GM21723 (cell line): ENCODE results near the gene PGM5.
A peak's percentile ranks its signal among the peaks of the same experiment; 100 is the strongest.
"Not testable (repeated sequence)": the region's sequence is repeated elsewhere in the genome, so short reads cannot be mapped to it uniquely, and the experiment has no call there.

ENCODE experiments used
- ATAC-seq: cut with Tn5 transposase; IDR thresholded peaks from one replicate; pipeline ENCODE4 v1.9.1; 2021; ENCODE audit warnings: mild to moderate bottlenecking, moderate library complexity; ENCODE audit not compliant: unreplicated experiment

The PGM5 gene

GRCh38 chr9:68356380-68357118 is at the start of gene PGM5:
Gene PGM5 (plus strand): TSS chr9:68356611. CDS start chr9:68357128, 517 bp downstream.
- peak; percentile 62 for ATAC-seq

GRCh38 chr9:68307127-68307526 is 49.3 kb upstream of the PGM5 start:
- ATAC-seq = not testable (repeated sequence)

GRCh38 chr9:68307654-68308053 is 48.8 kb upstream of the PGM5 start:
- ATAC-seq = not testable (repeated sequence)

GRCh38 chr9:68311208-68311607 is 45.2 kb upstream of the PGM5 start:
- not testable (repeated sequence) for ATAC-seq

DNA sequence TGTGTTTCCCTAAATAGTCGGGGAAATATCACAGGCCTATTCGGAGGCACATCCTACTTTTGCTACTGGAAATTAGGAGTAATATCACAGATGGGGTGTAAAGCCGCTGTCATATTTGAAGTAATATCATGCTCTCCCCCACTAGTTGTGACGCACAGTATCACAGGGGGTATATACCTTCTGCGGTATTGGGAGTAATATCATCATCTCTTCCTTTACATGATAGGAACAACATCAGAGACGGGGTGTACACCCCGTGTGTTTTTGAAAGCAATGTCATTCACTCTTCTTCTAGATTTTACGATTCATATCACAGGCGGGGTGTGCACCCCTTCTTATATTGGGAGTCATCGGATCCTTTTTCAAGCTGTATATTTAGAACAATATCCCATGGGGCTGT is 38.2 kb upstream of the PGM5 start:
- not testable (repeated sequence) for ATAC-seq

- not testable (repeated sequence) for ATAC-seq
Observed at GRCh38 chr9:68323749-68324148, 32.7 kb upstream of the PGM5 start.

DNA sequence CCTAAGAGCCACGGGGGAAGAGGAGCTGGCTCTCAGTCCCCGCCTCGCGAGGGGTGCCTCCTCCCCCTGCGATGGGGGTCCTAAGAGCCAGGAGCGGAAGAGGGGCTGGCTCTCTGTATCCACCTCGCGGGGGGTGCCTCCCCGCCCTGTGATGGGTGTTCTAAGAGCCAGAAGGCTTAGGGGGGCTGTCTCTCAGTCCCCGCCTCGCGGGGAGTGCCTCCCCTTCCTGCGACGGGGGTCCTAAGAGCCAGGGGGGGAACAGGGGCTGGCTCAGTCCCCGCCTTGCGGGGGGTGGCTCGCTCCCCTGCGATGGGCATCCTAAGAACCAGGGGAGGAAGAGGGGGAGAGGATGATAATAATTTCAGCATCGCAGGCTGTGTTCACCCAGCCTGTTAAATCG is 31.9 kb upstream of the PGM5 start:
- ATAC-seq = not testable (repeated sequence)

DNA sequence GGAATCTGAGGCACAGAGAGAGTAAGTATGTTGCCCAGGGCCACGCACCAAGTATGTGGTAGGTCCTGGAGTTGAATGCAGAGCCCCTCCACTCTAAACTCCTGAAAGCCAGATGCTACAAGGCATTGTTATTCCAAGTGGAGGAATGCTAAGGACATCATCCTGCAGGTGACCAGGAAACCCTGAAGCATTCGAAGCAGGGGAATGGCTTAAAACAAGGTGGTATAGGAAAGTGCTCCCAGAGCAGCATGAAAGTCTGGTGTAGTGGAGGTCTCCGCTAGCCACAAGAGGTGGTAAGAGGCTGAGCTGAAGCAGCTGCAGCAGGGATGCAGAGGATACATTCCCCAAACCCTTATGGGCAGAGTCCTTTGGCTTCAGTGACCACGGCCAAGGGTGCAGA is 27.3 kb upstream of the PGM5 start:
- ATAC-seq = not testable (repeated sequence)

DNA sequence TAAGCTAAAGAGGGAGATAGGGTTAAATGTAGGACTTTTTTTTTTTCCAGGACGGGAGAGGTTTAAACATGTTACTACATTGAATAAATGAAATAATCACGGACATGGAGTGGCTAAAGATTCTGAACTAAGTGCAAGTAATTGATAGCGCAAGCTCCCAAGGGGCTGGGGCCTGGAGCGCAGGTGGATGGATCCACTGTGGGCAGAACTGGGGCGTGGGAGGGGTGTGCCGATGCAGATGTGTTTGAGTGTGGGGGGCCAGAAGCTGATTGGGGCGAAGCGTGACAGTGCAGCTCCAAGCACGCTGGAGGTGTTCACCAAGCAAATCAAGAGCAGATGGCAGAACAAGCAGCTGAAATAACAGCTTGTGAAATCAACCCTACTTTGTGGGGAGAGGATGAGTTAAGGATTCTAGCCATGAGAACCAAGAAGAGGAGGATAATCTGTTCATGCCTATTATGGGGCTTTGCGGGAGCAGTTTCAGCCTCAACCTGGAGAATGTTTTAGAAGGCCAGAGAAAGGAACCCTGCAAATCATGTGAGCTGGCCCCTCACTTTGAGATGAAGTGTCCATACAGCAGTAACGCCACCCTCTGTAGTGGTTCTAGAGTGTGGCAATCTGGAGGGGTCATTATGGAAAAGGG is 25.8 kb upstream of the PGM5 start:
- not testable (repeated sequence) for ATAC-seq

- ATAC-seq = not testable (repeated sequence)
Observed at GRCh38 chr9:68332122-68332521, 24.3 kb upstream of the PGM5 start.

- not testable (repeated sequence) for ATAC-seq
Observed at GRCh38 chr9:68335935-68336334, 20.5 kb upstream of the PGM5 start.

DNA sequence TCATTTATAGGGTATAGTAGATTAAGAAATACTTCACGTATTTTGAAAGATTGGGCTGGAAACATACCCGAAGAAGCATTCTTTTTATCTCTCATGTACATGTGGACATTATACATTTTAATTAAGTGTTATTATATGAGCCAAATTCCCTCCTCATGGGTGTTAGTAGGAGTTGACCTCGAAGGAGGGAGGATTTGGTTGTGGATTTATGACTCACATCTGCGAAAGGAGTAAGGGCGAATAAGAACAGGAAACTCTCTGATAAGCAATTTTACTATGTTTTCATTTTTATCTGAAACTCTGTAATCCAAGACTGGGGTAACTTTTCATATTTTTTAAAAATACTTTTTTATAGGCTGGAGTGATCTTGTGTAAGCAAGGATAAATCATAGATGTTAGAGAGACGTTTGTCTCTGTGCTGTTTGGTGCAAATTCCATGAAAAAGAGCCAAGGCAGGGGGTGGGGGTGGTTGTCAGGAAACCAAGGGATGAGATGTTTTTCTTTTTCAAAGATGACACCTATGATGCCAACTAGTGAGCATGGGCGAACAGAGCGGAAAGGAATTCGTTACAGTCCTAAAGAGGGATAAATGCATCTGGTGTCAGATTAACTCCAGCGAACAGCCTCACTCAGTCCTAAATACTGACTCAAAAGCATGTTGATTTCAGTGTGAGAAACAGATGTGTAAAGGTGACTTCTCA is 19.6 kb upstream of the PGM5 start:
- not testable (repeated sequence) for ATAC-seq

GRCh38 chr9:68338000-68338399 is 18.4 kb upstream of the PGM5 start:
- ATAC-seq = not testable (repeated sequence)

- ATAC-seq = peak; percentile 91
Observed at GRCh38 chr9:68342265-68343025, 14.0 kb upstream of the PGM5 start.

DNA sequence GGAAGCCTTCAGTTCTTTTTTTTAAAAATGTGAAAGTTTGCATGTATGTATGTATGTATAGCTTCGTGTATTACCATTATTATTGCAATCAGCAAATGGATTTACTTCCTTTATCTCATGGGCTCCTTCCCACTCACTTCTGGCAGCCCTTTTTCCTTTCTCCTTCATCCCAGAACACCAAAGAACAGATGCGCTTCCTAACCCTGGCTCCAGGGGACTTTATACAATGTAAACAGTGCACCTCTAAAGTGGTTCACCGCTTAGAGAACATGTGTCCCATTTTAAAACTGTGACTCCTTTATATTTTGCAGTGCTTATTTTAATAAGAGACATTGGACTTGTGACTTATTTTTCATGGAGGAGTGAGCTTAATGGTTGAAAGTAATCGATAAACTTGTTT is 13.2 kb upstream of the PGM5 start:
- ATAC-seq = not testable (repeated sequence)

DNA sequence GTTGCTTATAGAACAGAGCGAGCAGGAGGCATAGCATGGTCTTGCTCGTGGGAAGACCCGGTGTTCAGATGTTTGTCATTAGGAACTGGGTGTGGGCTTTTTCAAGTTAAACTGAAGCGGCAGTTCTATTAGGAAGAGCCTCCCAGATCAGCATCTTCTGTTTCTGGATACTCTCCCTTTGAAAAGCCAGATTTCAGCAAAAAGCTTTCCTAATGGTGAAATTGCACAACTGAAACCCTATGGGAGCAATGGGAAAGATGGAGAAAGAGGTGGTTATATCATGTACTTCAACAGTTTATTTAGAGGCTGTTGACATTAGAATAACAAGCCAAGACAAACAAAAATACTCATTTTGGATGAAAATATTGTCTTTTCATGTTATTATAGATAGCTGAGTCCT is 12.4 kb upstream of the PGM5 start:
- ATAC-seq = not testable (repeated sequence)

DNA sequence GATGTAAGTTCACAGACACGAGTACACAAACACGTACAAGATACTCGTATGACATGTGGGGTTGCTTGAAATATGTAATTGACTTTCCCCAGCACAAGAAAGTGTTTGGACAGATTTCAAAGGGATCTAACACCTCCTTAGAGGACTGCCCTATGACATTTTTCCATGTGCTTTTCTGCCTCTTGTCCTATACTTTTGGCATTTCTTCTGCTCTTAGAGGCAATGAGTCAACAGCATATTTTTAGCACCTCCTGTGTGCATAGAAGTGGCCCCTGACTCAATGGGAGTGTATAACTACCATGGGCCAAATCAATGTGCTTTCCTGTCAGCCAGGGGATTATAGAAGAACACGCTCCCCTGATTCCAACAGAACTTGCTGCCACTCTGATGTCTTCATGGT is 4.7 kb upstream of the PGM5 start:
- not testable (repeated sequence) for ATAC-seq

GRCh38 chr9:68355993-68356379 is 425 bp upstream of the PGM5 start:
- ATAC-seq = not testable (repeated sequence)

GRCh38 chr9:68357119-68357714 is 806 bp downstream of the PGM5 start:
- not testable (repeated sequence) for ATAC-seq

DNA sequence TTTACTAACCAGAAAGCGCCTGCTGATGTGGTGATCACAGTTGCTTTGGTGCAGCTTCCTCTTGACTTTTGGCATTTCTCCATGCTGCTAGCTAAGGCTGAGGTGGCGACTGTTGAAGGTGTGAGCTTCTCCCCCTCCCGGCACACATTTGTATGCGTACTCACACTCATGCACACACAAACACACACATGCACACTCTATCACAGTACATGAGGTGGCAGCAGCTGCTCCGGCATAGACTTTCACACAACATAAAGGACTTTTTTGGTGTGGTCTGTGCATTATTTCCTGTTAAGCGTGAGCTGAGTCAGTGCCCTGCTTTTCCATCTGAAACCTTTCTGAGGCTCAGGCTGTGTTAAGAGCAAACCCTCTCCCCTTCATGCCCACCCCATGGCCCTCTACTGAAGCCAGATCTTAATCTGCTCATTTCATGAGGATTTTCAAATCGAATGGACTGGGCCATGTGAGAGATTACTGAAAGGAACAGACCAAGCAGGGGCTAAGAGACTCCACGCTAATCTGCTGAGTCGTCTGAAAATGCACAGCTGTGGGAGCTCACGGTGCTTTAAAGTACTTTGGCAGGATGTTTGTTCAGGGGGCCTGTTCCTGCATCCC is 10.6 kb downstream of the PGM5 start:
- ATAC-seq = not testable (repeated sequence)
